Right atrium auricular region (tissue), 2 donors: ENCODE results near the gene ZNF805. TPM values are rescaled to one million over a fixed set of nuclear protein-coding genes. Genes with fewer than 3 reads are reported as not detected.
A peak's percentile ranks its signal among the peaks of the same experiment; 100 is the strongest.

Experiments used
- DNase-seq: peaks from one replicate; pipeline ENCODE4 v3.0.0-alpha.2; 2019; ENCODE audit warnings: low spot score
- H3K27ac ChIP-seq, 2 donors: fragments of 200-600 bp; sonication (generic); 1 replicate in 1 of 2; 2 replicates in 1 of 2; pipeline ENCODE4 v1.5.1; 2016 to 2019
- H3K27me3 ChIP-seq, 2 donors: fragments of 200-600 bp; sonication (generic); one replicate each; pipeline versions ENCODE4 v1.5.1 to v1.6.0; 2017 to 2019
- H3K36me3 ChIP-seq: fragments of 200-600 bp; sonication (generic); one replicate; pipeline ENCODE4 v1.5.1; 2016
- H3K4me1 ChIP-seq, 2 donors: fragments of 200-600 bp; sonication (generic); one replicate each; pipeline versions ENCODE4 v1.5.1 to v1.6.0; 2017 to 2019
- H3K4me3 ChIP-seq, 2 donors: fragments of 200-600 bp; sonication (generic); 1 replicate in 1 of 2; 2 replicates in 1 of 2; pipeline ENCODE4 v1.5.1; 2017 to 2019; ENCODE audit warnings: mild to moderate bottlenecking in 1 of 2, moderate library complexity in 1 of 2
- H3K9me3 ChIP-seq, 2 donors: fragments of 200-600 bp; sonication (generic); one replicate each; pipeline ENCODE4 v1.5.1; 2019
- CTCF ChIP-seq, 2 donors: fragments of 200-600 bp; sonication (generic); IDR thresholded peaks; one replicate each; pipeline ENCODE4 v1.5.1; 2019; ENCODE audit warnings: antibody characterized with exemption in 2 of 2
- total RNA-seq, 2 donors: library from RNA; depleted of rRNA; stranded (reverse); fragments of >200 nt; gene quantifications; one replicate each; pipeline ENCODE4 v1.1.0, GENCODE V29; 2016

Gene ZNF805
- total RNA-seq, 2 donors from 2014 or later = 11.6 to 12.2 TPM

- H3K9me3 ChIP-seq = no peaks in the 10 kb centered on the region
- TF ChIP-seq CTCF (IDR thresholded peaks at IDR 0.05) = no peak
- H3K27ac ChIP-seq = peak overlapping the region; percentile 99 to 100
- no peak for DNase-seq
- H3K4me3 ChIP-seq = peak overlapping the region; percentile 96 to 99
- H3K4me1 ChIP-seq = peaks cover 0 to 49% of the 10 kb centered on the region in 2 donors
- peaks cover 21% of the 10 kb centered on the region for H3K36me3 ChIP-seq
- no peaks in the 10 kb centered on the region for H3K27me3 ChIP-seq
Measured at GRCh38 chr19:57280962-57281400, 40.5 kb downstream of the ZNF805 start.

- Histone ChIP-seq H3K4me3 (no peak overlapping the region), H3K9me3 (no peaks in the 10 kb centered on the region), H3K36me3 (peaks cover 32% of the 10 kb centered on the region), H3K27me3 (no peaks in the 10 kb centered on the region), H3K27ac (no peak overlapping the region), H3K4me1 (peaks cover 0 to 49% of the 10 kb centered on the region in 2 donors)
- no peak for DNase-seq
- TF ChIP-seq CTCF (IDR thresholded peaks at IDR 0.05) = no peak
Measured at GRCh38 chr19:57282011-57282643, 41.7 kb downstream of the ZNF805 start.

- Histone ChIP-seq H3K9me3 (peaks cover 0 to 21% of the 10 kb centered on the region in 2 donors), H3K27ac (no peak overlapping the region), H3K36me3 (peaks cover 94% of the 10 kb centered on the region), H3K27me3 (no peaks in the 10 kb centered on the region), H3K4me1 (peaks cover 0 to 23% of the 10 kb centered on the region in 2 donors), H3K4me3 (no peak overlapping the region)
- no peak for TF ChIP-seq CTCF (IDR thresholded peaks at IDR 0.05)
- no peak for DNase-seq
Measured at GRCh38 chr19:57288373-57288772, 47.9 kb downstream of the ZNF805 start.

- DNase-seq = no peak
- Histone ChIP-seq H3K9me3 (peaks cover 0 to 33% of the 10 kb centered on the region in 2 donors), H3K27me3 (no peaks in the 10 kb centered on the region), H3K36me3 (peaks cover 88% of the 10 kb centered on the region), H3K27ac (no peak overlapping the region), H3K4me1 (peaks cover 0 to under 1% of the 10 kb centered on the region in 2 donors), H3K4me3 (no peak overlapping the region)
- no peak for TF ChIP-seq CTCF (IDR thresholded peaks at IDR 0.05)
Measured at GRCh38 chr19:57290970-57291369, 50.5 kb downstream of the ZNF805 start.

GRCh38 chr19:57292547-57292946 lies 52.1 kb downstream of the ZNF805 start:
- no peaks in the 10 kb centered on the region for H3K27me3 ChIP-seq
- H3K4me3 ChIP-seq = no peak overlapping the region
- no peak for TF ChIP-seq CTCF (IDR thresholded peaks at IDR 0.05)
- peaks cover 74% of the 10 kb centered on the region for H3K36me3 ChIP-seq
- peaks cover 0 to 33% of the 10 kb centered on the region in 2 donors for H3K9me3 ChIP-seq
- DNase-seq = no peak
- H3K27ac ChIP-seq = no peak overlapping the region
- no peaks in the 10 kb centered on the region for H3K4me1 ChIP-seq

- Histone ChIP-seq H3K27me3 (no peaks in the 10 kb centered on the region), H3K4me3 (no peak overlapping the region), H3K27ac (no peak overlapping the region), H3K36me3 (peaks cover 62% of the 10 kb centered on the region), H3K4me1 (no peaks in the 10 kb centered on the region), H3K9me3 (peaks cover 0 to 33% of the 10 kb centered on the region in 2 donors)
- no peak for DNase-seq
- TF ChIP-seq CTCF (IDR thresholded peaks at IDR 0.05) = no peak
Measured at GRCh38 chr19:57293719-57294118, 53.3 kb downstream of the ZNF805 start.
